IPS-20b (cell line): ENCODE data around the gene S100A8.

Experiments
- H3K27ac ChIP-seq: one replicate; pipeline ENCODE4 v1.5.1; 2013; ENCODE audit warnings: low read length
- H3K27me3 ChIP-seq: 2 replicates; pipeline ENCODE4 v1.6.1; 2013; ENCODE audit warnings: mild to moderate bottlenecking, low read length, inconsistent platforms; ENCODE audit not compliant: insufficient read depth
- H3K36me3 ChIP-seq: 2 replicates; pipeline ENCODE4 v1.6.1; 2013; ENCODE audit warnings: low read depth, mild to moderate bottlenecking, inconsistent platforms, low read length, moderate library complexity; ENCODE audit not compliant: insufficient read depth
- H3K4me1 ChIP-seq: 2 replicates; pipeline ENCODE4 v1.6.1; 2013; ENCODE audit warnings: mild to moderate bottlenecking, control low read depth, inconsistent platforms, low read length, moderate library complexity; ENCODE audit not compliant: insufficient read depth
- H3K4me3 ChIP-seq: 2 replicates; pipeline ENCODE4 v1.5.1; 2013; ENCODE audit warnings: mild to moderate bottlenecking, low read length, inconsistent platforms
- H3K9ac ChIP-seq: 2 replicates; pipeline ENCODE4 v1.6.1; 2013; ENCODE audit warnings: low read depth, mild to moderate bottlenecking, inconsistent platforms, low read length, moderate library complexity
- H3K9me3 ChIP-seq: 2 replicates; pipeline ENCODE4 v1.6.1; 2013; ENCODE audit warnings: mild to moderate bottlenecking, low read depth, low read length, inconsistent platforms; ENCODE audit not compliant: insufficient read depth

S100A8 gene

GRCh38 chr1:153397051-153397923 is 6.4 kb upstream of the S100A8 start:
- Histone ChIP-seq H3K27me3 (peaks cover 3% of the 10 kb centered on the region; the same call in 1 of the 2 replicates), H3K36me3 (no peaks in the 10 kb centered on the region), H3K9me3 (no peaks in the 10 kb centered on the region), H3K4me3 (no peak overlapping the region), H3K27ac (no peak overlapping the region), H3K4me1 (no peaks in the 10 kb centered on the region), H3K9ac (no peak overlapping the region)

GRCh38 chr1:153396461-153396860 is 5.6 kb upstream of the S100A8 start:
- H3K9ac ChIP-seq = no peak overlapping the region
- no peak overlapping the region for H3K4me3 ChIP-seq
- no peak overlapping the region for H3K27ac ChIP-seq
- no peaks in the 10 kb centered on the region for H3K27me3 ChIP-seq
- H3K36me3 ChIP-seq = no peaks in the 10 kb centered on the region
- no peaks in the 10 kb centered on the region for H3K9me3 ChIP-seq
- H3K4me1 ChIP-seq = no peaks in the 10 kb centered on the region

GRCh38 chr1:153395776-153396175 is 4.9 kb upstream of the S100A8 start:
- Histone ChIP-seq H3K4me1 (no peaks in the 10 kb centered on the region), H3K27ac (no peak overlapping the region), H3K4me3 (no peak overlapping the region), H3K9ac (no peak overlapping the region), H3K27me3 (no peaks in the 10 kb centered on the region), H3K36me3 (no peaks in the 10 kb centered on the region), H3K9me3 (no peaks in the 10 kb centered on the region)

- Histone ChIP-seq H3K36me3 (no peaks in the 10 kb centered on the region), H3K27ac (no peak overlapping the region), H3K4me1 (no peaks in the 10 kb centered on the region), H3K9ac (no peak overlapping the region), H3K9me3 (no peaks in the 10 kb centered on the region), H3K27me3 (no peaks in the 10 kb centered on the region), H3K4me3 (no peak overlapping the region)
Measured at GRCh38 chr1:153395136-153395685, 4.3 kb upstream of the S100A8 start.

- Histone ChIP-seq H3K4me1 (no peaks in the 10 kb centered on the region), H3K27me3 (no peaks in the 10 kb centered on the region), H3K9ac (no peak overlapping the region), H3K4me3 (no peak overlapping the region), H3K9me3 (no peaks in the 10 kb centered on the region), H3K27ac (no peak overlapping the region), H3K36me3 (no peaks in the 10 kb centered on the region)
Measured at GRCh38 chr1:153394391-153394790, 3.5 kb upstream of the S100A8 start.

- no peaks in the 10 kb centered on the region for H3K27me3 ChIP-seq
- no peaks in the 10 kb centered on the region for H3K9me3 ChIP-seq
- H3K4me1 ChIP-seq = no peaks in the 10 kb centered on the region
- H3K27ac ChIP-seq = no peak overlapping the region
- H3K4me3 ChIP-seq = no peak overlapping the region
- no peak overlapping the region for H3K9ac ChIP-seq
- no peaks in the 10 kb centered on the region for H3K36me3 ChIP-seq
Measured at GRCh38 chr1:153393926-153394325, 3.1 kb upstream of the S100A8 start.

DNA sequence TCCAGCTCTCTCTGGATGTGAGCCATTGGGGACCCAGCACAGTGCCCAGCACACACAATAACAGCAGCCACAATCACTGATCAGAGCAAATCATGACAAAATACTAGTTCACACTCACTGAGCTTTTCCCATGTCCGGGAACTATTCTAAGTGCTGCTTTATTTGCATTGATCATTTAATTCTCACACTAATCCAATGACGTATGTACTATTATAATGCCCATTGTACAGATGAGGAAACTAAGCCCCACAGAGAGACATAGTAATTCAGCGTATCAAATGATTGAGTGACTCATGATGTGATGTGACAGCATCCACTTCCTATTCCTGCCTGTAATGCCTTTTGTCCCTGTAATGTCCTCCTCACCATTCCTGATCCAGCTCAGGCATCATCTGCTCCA is 1.9 kb upstream of the S100A8 start:
- Histone ChIP-seq H3K27me3 (no peaks in the 10 kb centered on the region), H3K4me3 (no peak overlapping the region), H3K9me3 (no peaks in the 10 kb centered on the region), H3K27ac (no peak overlapping the region), H3K36me3 (no peaks in the 10 kb centered on the region), H3K4me1 (no peaks in the 10 kb centered on the region), H3K9ac (no peak overlapping the region)

GRCh38 chr1:153392258-153392657 is 1.4 kb upstream of the S100A8 start:
- no peaks in the 10 kb centered on the region for H3K27me3 ChIP-seq
- no peak overlapping the region for H3K27ac ChIP-seq

GRCh38 chr1:153389973-153390879 is 647 bp downstream of the S100A8 start:
- Histone ChIP-seq H3K27me3 (no peaks in the 10 kb centered on the region), H3K4me1 (no peaks in the 10 kb centered on the region), H3K9ac (no peak overlapping the region), H3K36me3 (no peaks in the 10 kb centered on the region), H3K27ac (no peak overlapping the region), H3K9me3 (no peaks in the 10 kb centered on the region), H3K4me3 (no peak overlapping the region)

More at GRCh38 chr1:153392258-153392657, 1.4 kb upstream of the S100A8 start:
- Histone ChIP-seq H3K9ac (no peak overlapping the region), H3K4me1 (no peaks in the 10 kb centered on the region), H3K4me3 (no peak overlapping the region), H3K36me3 (no peaks in the 10 kb centered on the region), H3K9me3 (no peaks in the 10 kb centered on the region)

- H3K36me3 ChIP-seq = no peaks in the 10 kb centered on the region
- H3K9ac ChIP-seq = no peak overlapping the region
- H3K4me1 ChIP-seq = no peaks in the 10 kb centered on the region
- H3K27ac ChIP-seq = no peak overlapping the region
- H3K9me3 ChIP-seq = no peaks in the 10 kb centered on the region
- no peak overlapping the region for H3K4me3 ChIP-seq
- no peaks in the 10 kb centered on the region for H3K27me3 ChIP-seq
Measured at GRCh38 chr1:153389401-153389800, 1.5 kb downstream of the S100A8 start.

- Histone ChIP-seq H3K27ac (no peak overlapping the region), H3K36me3 (no peaks in the 10 kb centered on the region), H3K9ac (no peak overlapping the region), H3K4me3 (no peak overlapping the region), H3K9me3 (no peaks in the 10 kb centered on the region), H3K27me3 (no peaks in the 10 kb centered on the region), H3K4me1 (no peaks in the 10 kb centered on the region)
Measured at GRCh38 chr1:153387785-153388184, 3.1 kb downstream of the S100A8 start.
